Testis (tissue), 2 donors: ENCODE results near the gene CDK14.

Experiments used
- CTCF ChIP-seq, 3 experiments: fragments of 450-650 bp in 2 of 3; fragments of 200-600 bp in 1 of 3; sonication (generic) in 1 of 3; IDR thresholded peaks; one replicate each; pipeline ENCODE4 v1.5.1; 2016 to 2019; ENCODE audit warnings: antibody characterized with exemption in 3 of 3, mild to moderate bottlenecking in 2 of 3, moderate library complexity in 1 of 3
- POLR2A ChIP-seq: fragments of 450-650 bp; IDR thresholded peaks from one replicate; pipeline ENCODE4 v1.6.1; 2017; ENCODE audit warnings: antibody characterized with exemption, mild to moderate bottlenecking, moderate library complexity

DNA sequence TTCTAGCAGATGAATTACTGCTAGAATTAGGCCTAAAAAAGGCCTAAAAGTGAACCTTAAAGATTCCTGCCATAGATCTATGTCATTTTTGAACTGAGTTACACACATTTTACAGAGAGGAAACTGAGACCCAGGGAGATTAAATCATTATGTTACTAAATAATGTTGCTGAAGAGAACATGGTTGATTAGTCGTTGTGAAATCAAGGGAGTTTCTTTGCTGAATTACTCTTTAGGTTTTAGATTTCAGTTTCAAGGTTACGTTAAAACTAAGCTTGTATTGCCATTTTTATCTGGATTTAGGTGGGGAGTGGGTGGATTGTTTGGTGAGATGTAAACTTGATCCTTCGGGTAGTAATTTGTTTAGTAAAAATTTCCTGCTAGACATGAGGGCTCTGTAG, 21.3 kb downstream of the CDK14 start:
- no peak for TF ChIP-seq POLR2A
- TF ChIP-seq CTCF (IDR thresholded peaks at IDR 0.05) = no peak
